ENCODE results near the gene UBL7.

Gene UBL7

GRCh38 chr15:74443100-74443909 is 17.7 kb downstream of the UBL7 start:
- Histone ChIP-seq H3K4me1 (peaks cover 12% of the 10 kb centered on the region), H3K4me3 (no peak overlapping the region), H3K9me3 (no peaks in the 10 kb centered on the region), H3K27ac (no peak overlapping the region), H3K27me3 (no peaks in the 10 kb centered on the region), H3K36me3 (peaks cover 41% of the 10 kb centered on the region), H3K9ac (no peak overlapping the region), H4K20me1 (no peaks in the 10 kb centered on the region), H3K4me2 (no peak overlapping the region)
- TF ChIP-seq Cebpa-rat (IDR thresholded peaks at IDR 0.05) = no peak

- Histone ChIP-seq H3K4me2 (no peak overlapping the region), H3K4me1 (peaks cover 12% of the 10 kb centered on the region), H3K36me3 (peaks cover 34% of the 10 kb centered on the region), H4K20me1 (no peaks in the 10 kb centered on the region), H3K9me3 (no peaks in the 10 kb centered on the region), H3K4me3 (no peak overlapping the region), H3K9ac (no peak overlapping the region), H3K27me3 (no peaks in the 10 kb centered on the region), H3K27ac (no peak overlapping the region)
- TF ChIP-seq Cebpa-rat (IDR thresholded peaks at IDR 0.05) = no peak
Observed at GRCh38 chr15:74442604-74443003, 18.4 kb downstream of the UBL7 start.

DNA sequence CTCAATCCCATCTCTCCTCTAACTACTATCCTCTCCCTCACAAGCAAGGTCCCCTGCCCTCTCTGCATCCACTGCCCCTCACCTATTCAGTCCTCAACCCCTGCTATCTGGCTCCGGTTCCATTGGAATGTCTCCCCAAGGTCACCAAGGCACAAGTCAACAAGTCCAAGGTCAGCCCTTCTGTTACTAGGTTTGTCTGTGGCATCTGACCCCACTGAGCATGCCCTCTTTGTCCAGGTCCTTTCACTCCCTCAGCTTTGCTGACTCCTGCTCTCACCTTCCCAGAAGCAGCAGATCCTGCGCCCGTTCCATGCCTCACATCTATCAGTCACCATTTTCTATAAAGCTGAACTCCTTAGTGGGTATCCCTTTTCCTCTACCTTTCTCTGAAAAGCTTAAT is 18.9 kb downstream of the UBL7 start:
- no peaks in the 10 kb centered on the region for H3K27me3 ChIP-seq

DNA sequence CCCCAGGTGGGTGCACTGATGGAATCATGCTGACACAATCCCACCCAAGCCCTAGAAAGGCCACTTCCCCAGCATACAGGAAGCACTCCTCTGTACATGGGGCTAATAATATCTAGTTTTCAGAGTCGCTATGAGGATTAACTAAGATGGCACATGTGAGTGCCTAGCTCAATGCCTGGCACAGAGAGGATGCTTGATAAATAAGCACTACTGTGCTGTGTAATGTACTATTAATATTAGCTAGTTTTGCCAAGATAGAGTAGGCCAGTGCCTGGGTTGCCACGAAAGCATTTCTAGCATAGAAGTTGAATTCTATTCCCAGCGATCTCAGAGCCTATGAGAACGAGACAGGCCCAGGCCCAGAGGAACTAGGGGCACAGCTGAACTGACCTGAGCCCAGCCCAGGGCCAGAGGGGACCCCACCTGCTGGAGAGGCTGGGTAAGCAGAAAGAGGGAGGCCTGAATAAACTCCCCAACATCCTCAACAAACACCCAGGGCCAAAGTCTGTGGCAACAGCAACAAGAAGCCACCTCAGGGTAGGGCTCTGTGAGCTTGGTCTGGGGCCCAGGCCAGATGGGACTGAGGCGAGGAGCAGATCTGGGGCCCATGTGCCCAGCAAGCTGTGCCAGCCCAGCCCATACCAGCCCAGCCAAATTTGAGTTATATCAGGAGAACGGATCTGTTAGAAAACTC is 19.6 kb downstream of the UBL7 start:
- H3K27me3 ChIP-seq = no peaks in the 10 kb centered on the region
- no peaks in the 10 kb centered on the region for H3K9me3 ChIP-seq
- peaks cover 14% of the 10 kb centered on the region for H3K4me1 ChIP-seq
- no peak for TF ChIP-seq Cebpa-rat (IDR thresholded peaks at IDR 0.05)
- peak overlapping the region; percentile 36 for H3K4me2 ChIP-seq
- H3K36me3 ChIP-seq = peaks cover 24% of the 10 kb centered on the region
- no peak overlapping the region for H3K27ac ChIP-seq
- no peak overlapping the region for H3K9ac ChIP-seq
- H4K20me1 ChIP-seq = no peaks in the 10 kb centered on the region
- H3K4me3 ChIP-seq = no peak overlapping the region

More for the DNA sequence above, 18.9 kb downstream of the UBL7 start:
- Histone ChIP-seq H3K4me1 (peaks cover 12% of the 10 kb centered on the region), H3K4me3 (no peak overlapping the region), H3K9ac (no peak overlapping the region), H3K27ac (no peak overlapping the region), H3K4me2 (0 out of 2 replicates have a peak overlapping the region, but pooled peaks have one; percentile 36), H4K20me1 (no peaks in the 10 kb centered on the region), H3K36me3 (peaks cover 29% of the 10 kb centered on the region), H3K9me3 (no peaks in the 10 kb centered on the region)
- no peak for TF ChIP-seq Cebpa-rat (IDR thresholded peaks at IDR 0.05)

- no peak for TF ChIP-seq Cebpa-rat (IDR thresholded peaks at IDR 0.05)
Observed at GRCh38 chr15:74438721-74439316, 22.1 kb downstream of the UBL7 start.

DNA sequence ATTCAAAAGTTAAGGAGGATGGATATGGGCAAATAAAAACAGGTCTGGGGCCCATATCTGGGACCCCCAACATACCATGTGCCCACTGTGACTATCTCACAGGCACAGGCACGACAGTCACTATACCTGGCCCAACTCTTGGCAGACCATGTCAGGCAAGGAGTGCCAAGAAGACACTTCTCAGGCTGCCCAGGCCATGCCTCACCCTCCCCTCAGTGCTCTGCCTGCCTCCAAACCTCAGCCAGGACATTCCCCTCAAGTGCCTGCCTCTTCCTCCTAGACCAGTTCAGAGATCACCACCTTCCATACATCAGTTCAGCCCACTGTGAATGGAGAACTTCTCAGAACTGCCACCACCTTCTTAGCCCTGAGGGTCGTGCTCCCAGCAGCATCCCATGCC is 22.8 kb downstream of the UBL7 start:
- no peak overlapping the region for H3K4me2 ChIP-seq
- H3K36me3 ChIP-seq = no peaks in the 10 kb centered on the region
- H3K9me3 ChIP-seq = no peaks in the 10 kb centered on the region
- H3K4me1 ChIP-seq = peaks cover 40% of the 10 kb centered on the region
- H3K27ac ChIP-seq = no peak overlapping the region
- H3K9ac ChIP-seq = no peak overlapping the region
- no peak overlapping the region for H3K4me3 ChIP-seq
- H4K20me1 ChIP-seq = 0 out of 2 replicates have a peak, but pooled peaks cover 6% of the 10 kb centered on the region
- peaks cover 5% of the 10 kb centered on the region for H3K27me3 ChIP-seq
- TF ChIP-seq Cebpa-rat (IDR thresholded peaks at IDR 0.05) = no peak

More at GRCh38 chr15:74438721-74439316, 22.1 kb downstream of the UBL7 start:
- no peak overlapping the region for H3K4me3 ChIP-seq
- no peak overlapping the region for H3K27ac ChIP-seq
- H4K20me1 ChIP-seq = 0 out of 2 replicates have a peak, but pooled peaks cover 6% of the 10 kb centered on the region
- peaks cover 38% of the 10 kb centered on the region for H3K4me1 ChIP-seq
- H3K9ac ChIP-seq = no peak overlapping the region
- no peaks in the 10 kb centered on the region for H3K27me3 ChIP-seq
- no peaks in the 10 kb centered on the region for H3K36me3 ChIP-seq
- no peaks in the 10 kb centered on the region for H3K9me3 ChIP-seq
- H3K4me2 ChIP-seq = no peak overlapping the region

DNA sequence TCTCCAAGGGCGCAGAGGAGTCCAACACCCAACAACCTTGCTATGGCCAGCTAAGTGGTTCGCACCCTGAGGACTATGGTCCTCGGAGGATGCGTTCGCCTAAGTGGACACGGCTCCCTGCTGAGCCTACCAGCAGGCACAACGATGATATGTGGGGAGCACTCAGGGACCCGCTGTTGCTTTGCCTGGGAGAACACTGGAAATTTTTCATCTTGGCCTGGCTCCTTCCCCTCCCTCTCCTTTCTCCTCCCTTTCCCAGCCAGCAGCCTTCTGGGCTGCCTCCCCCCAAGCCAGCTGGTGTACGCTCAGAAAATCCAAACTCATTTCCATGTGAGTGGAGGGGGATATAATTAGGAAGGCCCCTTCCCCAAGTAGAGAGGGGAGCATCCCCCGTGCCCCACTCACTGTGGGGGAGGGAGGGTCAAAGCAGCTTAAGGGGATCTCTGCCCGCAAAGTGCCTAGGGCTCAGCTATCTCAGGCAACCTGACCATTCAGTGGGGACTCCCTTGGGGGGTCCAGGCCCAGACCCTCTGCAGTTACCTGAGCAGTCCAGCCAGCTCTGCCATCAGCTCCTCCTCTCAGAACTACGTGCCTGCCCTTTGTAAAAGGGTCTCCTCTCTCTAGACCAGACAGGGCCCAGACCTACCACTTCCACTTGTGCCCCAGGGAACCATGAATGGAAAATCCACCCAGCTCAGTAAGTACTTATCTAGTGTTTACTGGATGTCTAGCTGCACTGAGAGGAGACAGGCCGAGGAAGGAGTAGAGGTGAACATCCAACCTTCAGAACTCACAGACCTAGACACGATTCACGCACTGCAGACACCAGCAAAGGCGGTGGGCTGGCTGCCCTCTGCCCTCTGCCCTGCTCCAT is 26.5 kb downstream of the UBL7 start:
- Histone ChIP-seq H3K9me3 (no peaks in the 10 kb centered on the region), H3K4me2 (peak overlapping the region; percentile 99), H3K36me3 (no peaks in the 10 kb centered on the region), H3K27me3 (peaks cover 34% of the 10 kb centered on the region), H3K4me3 (peak overlapping the region; percentile 78), H3K9ac (peak overlapping the region; percentile 63; the same call in 1 of the 2 replicates), H3K27ac (peak overlapping the region; percentile 68), H4K20me1 (peaks cover 29% of the 10 kb centered on the region), H3K4me1 (peaks cover 66% of the 10 kb centered on the region)
- no peak for TF ChIP-seq Cebpa-rat (IDR thresholded peaks at IDR 0.05)

- peaks cover 34% of the 10 kb centered on the region for H3K27me3 ChIP-seq
- H3K4me1 ChIP-seq = peaks cover 74% of the 10 kb centered on the region
- no peaks in the 10 kb centered on the region for H3K9me3 ChIP-seq
- peak within 1 kb of the TSS; percentile 76 for H3K9ac ChIP-seq
- H3K36me3 ChIP-seq = no peaks in the 10 kb centered on the region
- no peak for TF ChIP-seq Cebpa-rat (IDR thresholded peaks at IDR 0.05)
- H3K4me2 ChIP-seq = peak within 1 kb of the TSS; percentile 99
- peak within 1 kb of the TSS; percentile 78 for H3K4me3 ChIP-seq
- peaks cover 29% of the 10 kb centered on the region for H4K20me1 ChIP-seq
- H3K27ac ChIP-seq = peak within 1 kb of the TSS; percentile 75
Observed at GRCh38 chr15:74433592-74434262, 27.2 kb downstream of the UBL7 start, which contains the start of gene SEMA7A. Gene SEMA7A, minus strand, starts transcription at chr15:74433958. Its CDS starts 40 bp downstream, at chr15:74433918.
